Ishikawa (cell line): Measurements from ENCODE around the gene SYNJ1.
"Not testable (repeated sequence)": the region's sequence is repeated elsewhere in the genome, so short reads cannot be mapped to it uniquely, and the experiment has no call there.

Source experiments
- EP300 ChIP-seq: IDR thresholded peaks from 2 replicates; pipeline ENCODE4 v1.6.1; 2012; ENCODE audit warnings: borderline replicate concordance
- RAD21 ChIP-seq: IDR thresholded peaks from 2 replicates; pipeline ENCODE4 v1.6.1; 2012; ENCODE audit warnings: low read depth
- REST ChIP-seq: IDR thresholded peaks from 2 replicates; pipeline ENCODE4 v1.6.1; 2012; ENCODE audit warnings: low read depth, mild to moderate bottlenecking

DNA sequence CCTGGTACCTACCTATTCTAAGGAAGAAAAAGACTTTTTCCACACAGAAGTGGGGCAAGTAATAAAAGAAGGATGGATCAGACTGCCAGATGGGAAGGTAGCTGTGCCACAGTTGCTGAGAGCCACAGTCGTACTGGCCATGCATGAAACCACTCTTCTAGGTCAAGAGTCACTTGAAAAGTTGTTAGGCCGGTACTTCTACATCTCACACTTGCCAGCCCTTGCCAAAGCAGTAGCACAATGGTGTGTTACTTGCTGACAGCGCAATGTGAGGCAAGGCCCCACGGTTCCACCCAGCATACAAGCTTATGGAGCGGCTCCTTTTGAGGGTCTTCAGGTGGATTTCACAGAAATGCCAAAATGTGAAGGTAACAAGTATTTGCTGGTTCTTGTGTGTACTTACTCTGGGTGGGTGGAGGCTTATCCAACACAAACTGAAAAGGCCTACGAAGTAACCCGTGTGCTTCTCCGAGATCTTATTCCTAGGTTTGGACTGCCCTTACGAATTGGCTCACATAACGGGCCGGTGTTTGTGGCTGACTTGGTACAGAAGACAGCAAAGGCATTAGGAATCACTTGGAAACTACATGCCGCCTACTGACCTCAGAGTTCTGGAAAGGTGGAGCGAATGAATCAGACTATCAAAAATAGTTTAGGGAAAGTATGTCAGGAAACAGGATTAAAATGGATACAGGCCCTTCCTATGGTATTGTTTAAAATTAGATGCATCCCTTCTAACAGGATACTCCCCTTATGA lies 66.6 kb downstream of the SYNJ1 start:
- not testable (repeated sequence) for TF ChIP-seq REST, EP300, RAD21
